ENCODE results near the gene PODNL1.

PODNL1 gene

DNA sequence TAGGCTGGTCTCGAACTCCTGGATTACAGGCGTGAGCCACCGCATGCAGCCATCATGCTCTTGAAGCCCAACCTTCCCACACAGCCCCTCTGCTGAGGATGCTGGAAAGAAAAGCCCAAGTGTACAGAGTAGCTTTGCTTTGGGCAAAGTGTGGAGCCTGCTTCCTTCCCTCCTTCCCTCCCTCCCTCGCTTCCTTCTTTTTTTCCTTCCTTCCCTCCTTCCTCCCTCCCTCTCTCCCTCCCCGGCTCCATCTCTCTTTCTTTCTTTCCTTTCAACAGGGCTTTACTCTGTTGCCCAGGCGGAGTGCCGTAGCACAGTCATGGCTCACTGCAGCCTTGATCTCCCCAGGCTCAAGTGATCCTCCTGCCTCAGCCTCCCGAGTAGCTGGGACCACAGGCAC, 29.5 kb downstream of the PODNL1 start:
- no peak overlapping the region for H3K4me3 ChIP-seq (ENCODE audit: low read depth, low read length)
- DNase-seq (ENCODE audit: low read depth, low spot score) = no peak
- in situ Hi-C loops (cut with HindIII; ENCODE audit: low sequenced_read_pairs) = no loop called here
- TF ChIP-seq CTCF (IDR thresholded peaks at IDR 0.05; ENCODE audit: low read depth, low read length) = no peak

DNA sequence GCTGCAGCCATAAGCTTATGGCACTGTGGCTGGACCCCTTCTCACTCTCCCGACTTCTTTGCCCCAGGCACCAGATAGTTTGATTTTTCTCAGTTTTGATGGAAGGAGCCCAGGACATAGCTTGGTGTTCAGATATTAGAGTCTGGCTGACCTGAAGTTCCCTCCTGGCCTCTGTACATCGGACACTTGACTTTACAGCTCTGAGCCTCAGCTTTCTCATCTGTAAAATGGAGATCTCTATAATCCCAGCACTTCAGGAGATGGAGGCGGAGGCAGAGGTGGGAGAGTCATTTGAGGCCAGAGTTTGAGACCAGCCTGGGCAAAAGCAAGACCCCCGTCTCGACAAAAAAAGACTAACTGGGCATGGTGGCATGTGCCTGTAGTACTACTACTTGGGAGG, 31.3 kb downstream of the PODNL1 start:
- no peak for DNase-seq (ENCODE audit: low read depth, low spot score)
- H3K4me3 ChIP-seq (ENCODE audit: low read depth, low read length) = peak overlapping the region; percentile 76
- TF ChIP-seq CTCF (IDR thresholded peaks at IDR 0.05; ENCODE audit: low read depth, low read length) = no peak
- in situ Hi-C loops (cut with HindIII; ENCODE audit: low sequenced_read_pairs) = no loop called here

GRCh38 chr19:13906521-13906904, 31.7 kb downstream of the PODNL1 start:
- DNase-seq (ENCODE audit: low read depth, low spot score) = no peak
- H3K4me3 ChIP-seq (ENCODE audit: low read depth, low read length) = peak overlapping the region; percentile 76
- in situ Hi-C loops (cut with HindIII; ENCODE audit: low sequenced_read_pairs) = no loop called here
- TF ChIP-seq CTCF (IDR thresholded peaks at IDR 0.05; ENCODE audit: low read depth, low read length) = no peak

- peak; percentile 78 for DNase-seq (ENCODE audit: low read depth, low spot score)
- H3K4me3 ChIP-seq (ENCODE audit: low read depth, low read length) = peak within 1 kb of the TSS; percentile 76
- no peak for TF ChIP-seq CTCF (IDR thresholded peaks at IDR 0.05; ENCODE audit: low read depth, low read length)
- in situ Hi-C loops (cut with HindIII; ENCODE audit: low sequenced_read_pairs) = no loop called here
These were observed 32.3 kb downstream of the PODNL1 start, which contains the start of the genes BRME1 and CC2D1A for GRCh38 chr19:13905634-13906520. Gene BRME1 (minus strand): TSS chr19:13906117. CDS start chr19:13904892, 1,225 bp downstream. Gene CC2D1A (plus strand): TSS chr19:13906201. CDS start chr19:13906442, 241 bp downstream.

- DNase-seq (ENCODE audit: low read depth, low spot score) = no peak
- no peak overlapping the region for H3K4me3 ChIP-seq (ENCODE audit: low read depth, low read length)
- TF ChIP-seq CTCF (IDR thresholded peaks at IDR 0.05; ENCODE audit: low read depth, low read length) = peak; percentile 47
- in situ Hi-C loops (cut with HindIII; ENCODE audit: low sequenced_read_pairs) = no loop called here
These were observed 35.1 kb downstream of the PODNL1 start for GRCh38 chr19:13902993-13903555.

DNA sequence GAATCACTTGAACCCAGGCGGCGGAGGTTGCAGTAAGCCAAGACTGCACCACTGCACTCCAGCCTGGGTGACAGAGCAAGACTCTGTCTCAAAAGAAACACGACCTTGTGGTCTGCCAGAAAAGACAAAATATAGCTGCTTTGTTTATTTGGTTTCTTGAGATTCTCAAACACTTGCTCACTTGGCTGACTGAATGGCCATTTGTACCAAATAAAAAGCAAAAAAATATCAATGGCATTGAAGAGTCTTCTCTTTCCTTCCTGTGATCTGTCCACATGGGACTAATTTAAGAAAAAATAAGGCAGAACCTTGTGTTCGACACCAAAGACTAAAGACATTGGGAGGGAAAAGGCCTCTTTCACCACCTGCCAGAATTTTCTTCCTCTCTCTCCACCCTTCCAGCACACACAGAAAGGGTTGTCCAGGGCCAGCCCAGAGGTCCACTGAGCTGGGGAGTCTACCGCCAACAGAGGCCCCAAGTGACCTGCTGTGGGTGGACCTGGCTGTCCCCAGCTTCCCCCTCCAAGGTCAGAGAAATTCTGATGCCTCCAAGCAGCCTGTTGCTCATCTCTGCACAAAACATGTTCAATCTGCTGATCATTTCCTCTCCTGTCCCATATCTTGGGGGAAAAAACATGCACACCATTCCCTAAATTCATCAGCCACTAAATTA, 38.2 kb downstream of the PODNL1 start:
- TF ChIP-seq CTCF (IDR thresholded peaks at IDR 0.05; ENCODE audit: low read depth, low read length) = no peak
- DNase-seq (ENCODE audit: low read depth, low spot score) = peak; percentile 26
- no peak overlapping the region for H3K4me3 ChIP-seq (ENCODE audit: low read depth, low read length)
- in situ Hi-C loops (cut with HindIII; ENCODE audit: low sequenced_read_pairs) = loop anchor here (25.0 kb wide), 1 partner anchor 187 kb away; the partner anchor contains the start of genes C19orf67 and SAMD1
